ENCODE measurements around the gene TGM2.

The TGM2 gene

DNA sequence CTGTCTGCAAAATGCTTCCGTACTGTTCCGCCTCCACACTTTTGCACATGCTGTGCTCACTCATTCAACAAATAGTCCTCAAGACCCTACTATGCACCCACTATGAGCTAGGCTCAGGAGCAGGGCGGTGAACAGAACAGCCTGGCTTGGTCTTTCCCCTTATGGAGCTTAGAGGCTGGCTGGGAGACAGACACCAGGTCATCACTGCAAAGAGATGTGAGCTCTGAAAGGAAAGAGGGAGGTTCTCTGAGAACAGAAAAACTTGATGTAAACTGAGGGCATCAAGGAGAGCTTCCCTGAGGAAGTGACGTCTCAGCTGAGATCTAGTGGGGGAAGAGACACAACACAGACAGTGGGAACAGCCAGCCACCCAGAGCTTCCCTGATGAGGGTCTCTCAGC lies 31.0 kb upstream of the TGM2 start:
- DNase-seq (ENCODE audit: low spot score in 2 of 2) (no peak), ATAC-seq (replicated peaks; ENCODE audit: extremely low read depth, poor library complexity, severe bottlenecking) (no peak)
- Mint-ChIP-seq H3K4me1 (no peaks in the 10 kb centered on the region), H3K27me3 (peaks cover 30% of the 10 kb centered on the region), H3K27ac (ENCODE audit: low read depth) (no peak overlapping the region), H3K36me3 (ENCODE audit: insufficient read depth) (no peaks in the 10 kb centered on the region), H3K9me3 (peaks cover 7% of the 10 kb centered on the region), H3K4me3 (no peak overlapping the region)

DNA sequence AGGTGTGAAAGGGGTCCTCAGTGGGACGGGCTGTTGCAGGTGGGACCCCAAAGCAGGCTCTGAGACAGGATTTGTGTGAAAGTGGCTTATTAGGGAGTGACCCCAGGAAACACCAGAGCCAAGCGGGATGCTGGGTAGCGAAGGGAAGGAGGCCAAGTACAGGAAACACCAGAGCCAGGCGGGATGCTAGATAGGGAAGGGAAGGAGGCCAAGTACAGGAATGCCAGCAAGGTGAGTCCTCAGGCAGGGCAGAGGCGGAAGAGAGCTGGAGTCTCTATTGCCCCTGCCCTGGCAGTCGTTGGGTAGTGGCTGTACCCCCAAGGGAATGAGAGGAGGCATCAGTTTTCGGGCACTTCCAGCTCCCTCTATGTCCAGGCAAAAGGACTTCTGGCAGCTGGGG lies 30.5 kb upstream of the TGM2 start:
- ATAC-seq (replicated peaks; ENCODE audit: extremely low read depth, poor library complexity, severe bottlenecking) (no peak), DNase-seq (ENCODE audit: low spot score in 2 of 2) (no peak)
- Mint-ChIP-seq H3K27ac (ENCODE audit: low read depth) (no peak overlapping the region), H3K27me3 (peaks cover 35% of the 10 kb centered on the region), H3K4me3 (no peak overlapping the region), H3K9me3 (peaks cover 7% of the 10 kb centered on the region), H3K36me3 (ENCODE audit: insufficient read depth) (no peaks in the 10 kb centered on the region), H3K4me1 (no peaks in the 10 kb centered on the region)

DNA sequence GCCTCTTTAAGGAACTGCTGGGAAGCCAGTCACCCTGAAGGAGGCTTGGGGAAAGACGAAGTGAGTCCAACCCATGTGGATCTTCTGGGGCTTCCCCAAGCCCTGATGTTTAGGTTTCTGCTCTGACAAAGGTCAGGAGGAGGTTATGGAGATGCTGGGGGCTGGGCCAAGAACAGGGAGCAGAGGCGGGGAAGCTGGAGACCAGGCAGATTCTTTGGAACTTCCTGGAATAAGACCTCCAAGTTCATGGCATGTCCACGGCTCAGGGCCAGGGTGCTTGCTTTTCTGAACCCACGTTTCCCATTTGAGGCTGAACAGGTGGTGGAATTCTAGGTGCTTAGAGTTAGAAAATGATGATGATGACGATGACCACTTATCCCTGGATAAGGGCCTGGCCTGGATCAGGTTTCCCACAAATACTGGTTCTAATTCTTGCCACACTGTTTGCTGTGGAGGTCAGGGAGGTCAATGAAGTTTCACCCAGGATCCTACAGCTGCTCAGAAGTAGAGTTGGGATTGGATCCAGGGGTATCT lies 30.0 kb upstream of the TGM2 start:
- Mint-ChIP-seq H3K27ac (ENCODE audit: low read depth) (no peak overlapping the region), H3K4me3 (no peak overlapping the region), H3K4me1 (no peaks in the 10 kb centered on the region), H3K9me3 (peaks cover 7% of the 10 kb centered on the region), H3K27me3 (peaks cover 40% of the 10 kb centered on the region), H3K36me3 (ENCODE audit: insufficient read depth) (no peaks in the 10 kb centered on the region)
- no peak for DNase-seq (ENCODE audit: low spot score in 2 of 2)
- no peak for ATAC-seq (replicated peaks; ENCODE audit: extremely low read depth, poor library complexity, severe bottlenecking)

DNA sequence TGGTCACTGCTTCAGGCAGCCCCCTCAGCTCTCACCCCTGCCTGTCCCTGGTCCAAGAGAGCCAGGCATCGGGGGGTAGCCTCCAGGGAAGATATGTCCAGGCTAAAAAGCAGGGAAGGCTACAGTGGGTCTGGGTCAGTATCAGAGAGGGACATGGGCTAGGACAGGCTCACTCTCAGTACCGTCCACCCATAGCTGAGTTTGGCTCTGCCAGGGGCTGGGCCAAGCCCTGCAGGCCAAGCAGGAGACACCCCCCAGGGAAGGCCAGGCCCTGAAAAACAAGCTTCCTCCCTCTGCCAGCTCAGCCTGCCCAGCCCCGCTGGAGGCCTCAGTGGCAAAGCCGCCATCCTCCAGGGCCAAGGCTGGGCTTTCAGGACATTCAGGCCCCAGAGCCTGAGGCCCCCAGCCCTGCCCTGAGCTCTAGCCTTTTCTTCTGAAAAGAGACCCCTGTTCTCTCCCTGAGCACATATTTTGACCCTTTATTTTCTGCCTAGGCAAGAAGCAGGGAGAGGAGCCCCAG lies 28.6 kb upstream of the TGM2 start:
- Mint-ChIP-seq H3K36me3 (ENCODE audit: insufficient read depth) (no peaks in the 10 kb centered on the region), H3K27ac (ENCODE audit: low read depth) (no peak overlapping the region), H3K27me3 (peaks cover 54% of the 10 kb centered on the region), H3K4me1 (no peaks in the 10 kb centered on the region), H3K9me3 (peaks cover 7% of the 10 kb centered on the region), H3K4me3 (no peak overlapping the region)
- DNase-seq (ENCODE audit: low spot score in 2 of 2) (no peak), ATAC-seq (replicated peaks; ENCODE audit: extremely low read depth, poor library complexity, severe bottlenecking) (no peak)

DNA sequence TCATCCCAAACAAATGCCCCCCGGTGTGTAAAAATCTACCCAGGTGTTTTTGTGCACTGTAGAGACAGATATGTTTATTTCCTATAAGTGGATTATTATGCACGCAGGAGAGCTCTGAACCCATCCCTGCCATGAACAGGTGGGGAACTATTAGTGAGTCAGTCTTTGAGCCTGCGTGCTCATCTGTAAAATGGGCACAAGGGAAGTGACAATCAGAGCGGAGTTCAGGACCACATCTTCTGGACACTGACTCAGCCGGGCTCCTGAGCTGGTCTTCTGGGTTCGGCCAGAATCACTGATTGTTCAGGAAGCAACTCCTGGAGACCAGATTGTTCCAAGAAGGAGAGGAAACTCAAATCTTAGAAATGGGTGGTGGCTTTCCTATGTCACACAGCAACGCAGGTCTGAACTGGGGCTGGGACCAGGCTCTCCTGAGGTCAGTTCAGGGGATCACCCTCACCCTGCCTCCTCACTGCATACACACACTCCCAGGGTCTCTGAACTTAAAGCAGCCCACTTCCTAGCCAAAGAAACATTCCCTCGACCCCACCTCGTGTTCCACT lies 27.3 kb upstream of the TGM2 start:
- H3K27ac Mint-ChIP-seq (ENCODE audit: low read depth), result no peak overlapping the region
- no peaks in the 10 kb centered on the region for H3K4me1 Mint-ChIP-seq
- H3K9me3 Mint-ChIP-seq, result peaks cover 7% of the 10 kb centered on the region
- ATAC-seq (replicated peaks; ENCODE audit: extremely low read depth, poor library complexity, severe bottlenecking) (no peak), DNase-seq (ENCODE audit: low spot score in 2 of 2) (no peak)
- H3K4me3 Mint-ChIP-seq, result no peak overlapping the region
- peaks cover 61% of the 10 kb centered on the region for H3K27me3 Mint-ChIP-seq
- no peaks in the 10 kb centered on the region for H3K36me3 Mint-ChIP-seq (ENCODE audit: insufficient read depth)

DNA sequence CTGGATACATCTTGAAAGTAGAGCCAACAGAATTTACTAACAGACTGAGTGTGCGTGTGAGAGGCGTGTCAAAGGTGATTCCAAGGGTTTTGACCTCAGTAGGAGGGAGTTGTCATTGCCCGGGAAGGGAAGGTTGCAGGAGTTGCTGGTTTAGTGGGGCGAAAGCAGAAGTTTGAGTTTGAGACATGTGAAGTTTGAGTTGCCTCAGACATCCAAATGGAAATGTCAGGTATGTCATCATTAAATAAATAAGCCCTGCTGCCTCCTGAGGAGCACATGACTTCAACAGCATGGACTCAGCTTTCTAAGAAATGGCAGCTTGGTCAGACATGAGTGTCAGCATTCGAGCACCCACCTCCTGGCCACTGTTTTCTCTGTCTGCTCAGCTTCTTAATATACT lies 26.6 kb upstream of the TGM2 start:
- no peak for ATAC-seq (replicated peaks; ENCODE audit: extremely low read depth, poor library complexity, severe bottlenecking)
- DNase-seq (ENCODE audit: low spot score in 2 of 2), result no peak
- Mint-ChIP-seq H3K4me1 (no peaks in the 10 kb centered on the region), H3K27ac (ENCODE audit: low read depth) (no peak overlapping the region), H3K9me3 (peaks cover 7% of the 10 kb centered on the region), H3K4me3 (no peak overlapping the region), H3K36me3 (ENCODE audit: insufficient read depth) (no peaks in the 10 kb centered on the region), H3K27me3 (peaks cover 61% of the 10 kb centered on the region)

DNA sequence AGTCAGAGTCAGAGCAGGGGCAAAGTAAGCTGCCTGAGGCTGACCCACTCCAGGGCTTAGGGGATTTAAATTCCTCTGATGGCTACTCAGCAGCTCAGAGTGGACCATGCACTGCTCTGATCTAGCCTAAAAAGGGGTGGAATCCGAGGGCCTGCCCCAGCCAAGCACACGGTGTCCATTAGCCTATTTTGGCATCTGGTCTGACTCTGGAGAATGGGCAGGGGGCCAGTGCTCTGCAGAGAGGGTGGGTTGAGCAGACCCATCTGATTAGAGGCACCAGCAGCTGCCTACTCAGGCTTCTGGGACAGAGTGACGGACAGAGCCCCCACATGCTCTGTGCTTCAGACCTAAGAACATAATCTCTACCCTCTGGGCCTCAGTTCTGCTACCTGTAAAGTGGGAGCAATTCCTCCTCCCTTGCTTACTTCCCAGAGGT lies 25.9 kb upstream of the TGM2 start:
- H3K4me3 Mint-ChIP-seq, result no peak overlapping the region
- ATAC-seq (replicated peaks; ENCODE audit: extremely low read depth, poor library complexity, severe bottlenecking) (no peak), DNase-seq (ENCODE audit: low spot score in 2 of 2) (no peak)
- H3K9me3 Mint-ChIP-seq, result peaks cover 7% of the 10 kb centered on the region
- no peak overlapping the region for H3K27ac Mint-ChIP-seq (ENCODE audit: low read depth)
- H3K4me1 Mint-ChIP-seq, result no peaks in the 10 kb centered on the region
- H3K36me3 Mint-ChIP-seq (ENCODE audit: insufficient read depth), result no peaks in the 10 kb centered on the region
- peaks cover 59% of the 10 kb centered on the region for H3K27me3 Mint-ChIP-seq

DNA sequence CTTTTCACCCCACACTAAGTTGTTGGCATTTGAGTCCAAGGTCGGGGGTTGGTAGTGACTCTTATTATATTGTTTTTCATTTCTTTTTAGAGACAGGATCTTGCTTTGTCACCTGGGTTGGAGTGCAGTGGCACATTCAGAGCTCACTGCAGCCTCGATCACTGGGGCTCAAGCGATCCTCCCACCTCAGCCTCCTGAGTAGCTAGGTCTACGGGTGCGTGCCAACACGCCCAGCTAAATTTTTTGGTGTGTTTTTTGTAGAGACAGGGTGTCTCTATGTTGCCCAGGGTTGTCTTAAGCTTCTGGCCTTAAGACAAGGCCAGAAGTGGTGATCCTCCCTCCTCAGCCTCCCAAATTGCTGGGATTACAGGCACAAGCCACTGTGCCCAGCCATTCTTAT lies 25.1 kb upstream of the TGM2 start:
- no peak for DNase-seq (ENCODE audit: low spot score in 2 of 2)

DNA sequence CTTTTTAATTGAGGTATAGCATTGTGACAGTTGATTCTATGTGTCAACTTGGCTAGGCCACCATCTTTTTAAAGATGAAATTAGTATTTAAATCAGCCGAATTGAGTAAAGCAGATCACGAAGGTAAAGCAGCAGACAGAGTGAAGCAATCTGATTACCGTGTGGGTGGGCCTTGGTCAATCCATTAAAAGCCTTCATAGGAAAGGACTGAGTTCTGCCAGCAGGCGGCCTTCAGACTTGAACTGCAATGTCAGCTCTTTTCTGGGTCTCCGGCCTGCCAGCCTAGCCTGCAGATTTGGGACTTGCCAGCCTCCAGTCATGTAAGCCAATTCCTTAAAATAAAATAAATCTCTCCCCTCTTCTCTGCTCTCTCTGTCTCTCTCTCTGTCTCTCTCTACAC lies 22.4 kb upstream of the TGM2 start:
- H3K4me3 Mint-ChIP-seq, result no peak overlapping the region
- no peaks in the 10 kb centered on the region for H3K4me1 Mint-ChIP-seq
- no peak for ATAC-seq (replicated peaks; ENCODE audit: extremely low read depth, poor library complexity, severe bottlenecking)
- DNase-seq (ENCODE audit: low spot score in 2 of 2), result no peak
- no peaks in the 10 kb centered on the region for H3K36me3 Mint-ChIP-seq (ENCODE audit: insufficient read depth)
- H3K9me3 Mint-ChIP-seq, result no peaks in the 10 kb centered on the region
- H3K27me3 Mint-ChIP-seq, result peaks cover 56% of the 10 kb centered on the region
- H3K27ac Mint-ChIP-seq (ENCODE audit: low read depth), result no peak overlapping the region

More for the DNA sequence above, 25.1 kb upstream of the TGM2 start:
- ATAC-seq (replicated peaks; ENCODE audit: extremely low read depth, poor library complexity, severe bottlenecking), result no peak
- H3K4me1 Mint-ChIP-seq, result no peaks in the 10 kb centered on the region
- H3K27ac Mint-ChIP-seq (ENCODE audit: low read depth), result no peak overlapping the region
- H3K4me3 Mint-ChIP-seq, result no peak overlapping the region
- H3K36me3 Mint-ChIP-seq (ENCODE audit: insufficient read depth), result no peaks in the 10 kb centered on the region
- peaks cover 7% of the 10 kb centered on the region for H3K9me3 Mint-ChIP-seq
- peaks cover 51% of the 10 kb centered on the region for H3K27me3 Mint-ChIP-seq

DNA sequence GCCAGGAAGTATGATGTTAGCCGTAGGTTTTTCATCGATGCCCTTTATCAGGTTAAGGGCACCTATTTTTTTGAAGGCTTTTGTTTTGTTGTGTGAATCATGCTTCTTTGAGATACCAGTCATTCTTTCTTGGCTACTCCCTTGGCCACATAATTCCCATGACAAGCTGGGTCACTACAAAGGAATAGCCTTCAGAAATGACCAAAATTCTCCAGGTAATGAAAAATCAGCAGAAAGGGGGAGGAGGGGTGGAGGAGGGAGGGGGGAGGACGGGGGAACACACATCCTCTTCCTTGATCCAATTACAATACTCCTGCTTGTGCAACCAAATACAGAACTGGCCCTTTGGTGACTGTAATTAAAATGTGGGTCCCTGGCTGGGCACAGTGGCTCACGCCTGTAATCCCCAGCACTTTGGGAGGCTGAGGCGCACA lies 21.7 kb upstream of the TGM2 start:
- Mint-ChIP-seq H3K4me3 (no peak overlapping the region), H3K27me3 (peaks cover 55% of the 10 kb centered on the region), H3K9me3 (no peaks in the 10 kb centered on the region), H3K4me1 (no peaks in the 10 kb centered on the region), H3K27ac (ENCODE audit: low read depth) (no peak overlapping the region), H3K36me3 (ENCODE audit: insufficient read depth) (no peaks in the 10 kb centered on the region)
- ATAC-seq (replicated peaks; ENCODE audit: extremely low read depth, poor library complexity, severe bottlenecking) (no peak), DNase-seq (ENCODE audit: low spot score in 2 of 2) (no peak)

DNA sequence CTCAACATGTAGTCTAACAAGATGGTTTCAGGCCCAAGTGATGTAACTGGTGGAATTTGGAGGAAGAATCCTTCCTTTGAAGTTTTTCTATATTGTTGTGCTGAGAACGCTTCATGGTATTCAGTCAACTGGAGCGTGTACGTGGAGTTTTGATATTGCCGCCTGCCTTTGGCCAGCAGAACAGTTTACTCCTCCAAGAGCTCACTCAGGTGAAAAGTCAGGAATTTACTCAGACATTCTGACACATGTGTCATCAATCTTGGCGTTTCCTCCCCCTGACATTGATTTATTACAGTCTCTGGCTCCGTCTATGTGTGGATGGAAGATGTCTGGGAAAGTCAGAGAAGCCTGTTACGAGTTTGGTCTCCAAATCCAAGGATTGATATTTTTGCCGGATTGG lies 19.0 kb upstream of the TGM2 start:
- Mint-ChIP-seq H3K27me3 (peaks cover 52% of the 10 kb centered on the region), H3K4me1 (no peaks in the 10 kb centered on the region), H3K4me3 (no peak overlapping the region), H3K9me3 (no peaks in the 10 kb centered on the region), H3K27ac (ENCODE audit: low read depth) (no peak overlapping the region), H3K36me3 (ENCODE audit: insufficient read depth) (no peaks in the 10 kb centered on the region)
- no peak for DNase-seq (ENCODE audit: low spot score in 2 of 2)
- no peak for ATAC-seq (replicated peaks; ENCODE audit: extremely low read depth, poor library complexity, severe bottlenecking)

DNA sequence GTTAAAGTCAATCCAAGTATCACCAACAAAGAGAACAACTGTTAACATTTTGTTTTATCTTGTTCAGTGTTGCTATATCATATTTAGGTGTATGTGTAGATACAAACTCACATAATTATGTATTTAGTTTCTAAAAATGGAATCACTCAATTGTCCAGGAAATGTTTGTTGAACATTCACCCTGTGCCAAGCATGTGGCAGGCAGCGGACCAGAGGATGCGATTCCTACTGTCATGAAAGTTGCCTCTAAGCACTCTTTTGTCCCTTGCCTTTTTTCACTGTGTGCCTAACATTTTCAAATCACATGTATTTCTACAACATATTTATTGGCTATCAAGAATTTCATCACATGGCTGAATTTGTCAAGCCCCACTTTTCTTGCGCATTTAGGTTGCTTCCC lies 16.9 kb upstream of the TGM2 start:
- H3K4me1 Mint-ChIP-seq, result no peaks in the 10 kb centered on the region
- DNase-seq (ENCODE audit: low spot score in 2 of 2) (no peak), ATAC-seq (replicated peaks; ENCODE audit: extremely low read depth, poor library complexity, severe bottlenecking) (no peak)
- H3K4me3 Mint-ChIP-seq, result no peak overlapping the region
- H3K9me3 Mint-ChIP-seq, result no peaks in the 10 kb centered on the region
- H3K36me3 Mint-ChIP-seq (ENCODE audit: insufficient read depth), result no peaks in the 10 kb centered on the region
- H3K27ac Mint-ChIP-seq (ENCODE audit: low read depth), result no peak overlapping the region
- peaks cover 61% of the 10 kb centered on the region for H3K27me3 Mint-ChIP-seq

DNA sequence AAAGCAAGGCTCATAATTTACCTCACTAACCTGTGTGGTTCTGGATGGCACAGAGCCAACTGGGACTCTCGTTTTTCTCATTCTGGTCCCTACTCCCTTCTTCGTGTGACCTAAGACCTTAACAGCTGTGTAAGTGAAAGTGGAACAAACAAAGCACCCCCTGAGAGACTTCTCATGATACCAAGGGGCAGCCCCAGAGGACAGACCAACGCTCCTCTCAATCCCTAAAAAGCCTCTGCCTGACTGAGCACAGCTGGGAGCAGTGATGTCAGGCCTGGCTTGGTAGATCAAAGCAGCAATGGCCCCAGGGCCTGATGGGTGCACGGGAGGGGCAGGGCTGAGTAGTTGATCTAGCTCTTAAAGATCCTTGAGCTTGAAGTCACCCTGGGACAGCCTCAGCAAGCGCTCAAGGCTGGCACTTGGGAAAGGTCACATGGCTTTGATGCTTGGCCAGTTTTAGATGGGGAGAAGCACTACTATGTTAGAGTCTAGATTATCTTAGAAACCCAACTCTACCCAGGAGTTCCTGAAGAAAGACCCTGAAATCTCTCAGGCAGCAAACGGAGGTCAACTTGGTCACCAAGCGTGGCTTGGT lies 16.2 kb upstream of the TGM2 start:
- Mint-ChIP-seq H3K36me3 (ENCODE audit: insufficient read depth) (no peaks in the 10 kb centered on the region), H3K27me3 (peaks cover 63% of the 10 kb centered on the region), H3K27ac (ENCODE audit: low read depth) (no peak overlapping the region), H3K4me3 (no peak overlapping the region), H3K4me1 (no peaks in the 10 kb centered on the region), H3K9me3 (no peaks in the 10 kb centered on the region)
- DNase-seq (ENCODE audit: low spot score in 2 of 2), result no peak
- no peak for ATAC-seq (replicated peaks; ENCODE audit: extremely low read depth, poor library complexity, severe bottlenecking)
